ENCODE measurements around the gene FGFR4.

GRCh38 chr5:177100714-177101121 is 14.0 kb downstream of the FGFR4 start:
- TF ChIP-seq EZH2 (IDR thresholded peaks at IDR 0.05; ENCODE audit: low read depth), result no peak
- TF ChIP-seq, protein P1, sequence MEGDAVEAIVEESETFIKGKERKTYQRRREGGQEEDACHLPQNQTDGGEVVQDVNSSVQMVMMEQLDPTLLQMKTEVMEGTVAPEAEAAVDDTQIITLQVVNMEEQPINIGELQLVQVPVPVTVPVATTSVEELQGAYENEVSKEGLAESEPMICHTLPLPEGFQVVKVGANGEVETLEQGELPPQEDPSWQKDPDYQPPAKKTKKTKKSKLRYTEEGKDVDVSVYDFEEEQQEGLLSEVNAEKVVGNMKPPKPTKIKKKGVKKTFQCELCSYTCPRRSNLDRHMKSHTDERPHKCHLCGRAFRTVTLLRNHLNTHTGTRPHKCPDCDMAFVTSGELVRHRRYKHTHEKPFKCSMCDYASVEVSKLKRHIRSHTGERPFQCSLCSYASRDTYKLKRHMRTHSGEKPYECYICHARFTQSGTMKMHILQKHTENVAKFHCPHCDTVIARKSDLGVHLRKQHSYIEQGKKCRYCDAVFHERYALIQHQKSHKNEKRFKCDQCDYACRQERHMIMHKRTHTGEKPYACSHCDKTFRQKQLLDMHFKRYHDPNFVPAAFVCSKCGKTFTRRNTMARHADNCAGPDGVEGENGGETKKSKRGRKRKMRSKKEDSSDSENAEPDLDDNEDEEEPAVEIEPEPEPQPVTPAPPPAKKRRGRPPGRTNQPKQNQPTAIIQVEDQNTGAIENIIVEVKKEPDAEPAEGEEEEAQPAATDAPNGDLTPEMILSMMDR (conservative IDR thresholded peaks at IDR 0.05), result no peak
